Activated gamma-delta T cell treated with Interleukin-2 at 50 U/mL for 16 hours (primary cell): ENCODE results near the gene CNOT8.
"Not testable (repeated sequence)": the region's sequence is repeated elsewhere in the genome, so short reads cannot be mapped to it uniquely, and the experiment has no call there.

Source experiments
- DNase-seq: peaks from one replicate; pipeline ENCODE4 v3.0.0-alpha.2; 2020

CNOT8 gene

DNA sequence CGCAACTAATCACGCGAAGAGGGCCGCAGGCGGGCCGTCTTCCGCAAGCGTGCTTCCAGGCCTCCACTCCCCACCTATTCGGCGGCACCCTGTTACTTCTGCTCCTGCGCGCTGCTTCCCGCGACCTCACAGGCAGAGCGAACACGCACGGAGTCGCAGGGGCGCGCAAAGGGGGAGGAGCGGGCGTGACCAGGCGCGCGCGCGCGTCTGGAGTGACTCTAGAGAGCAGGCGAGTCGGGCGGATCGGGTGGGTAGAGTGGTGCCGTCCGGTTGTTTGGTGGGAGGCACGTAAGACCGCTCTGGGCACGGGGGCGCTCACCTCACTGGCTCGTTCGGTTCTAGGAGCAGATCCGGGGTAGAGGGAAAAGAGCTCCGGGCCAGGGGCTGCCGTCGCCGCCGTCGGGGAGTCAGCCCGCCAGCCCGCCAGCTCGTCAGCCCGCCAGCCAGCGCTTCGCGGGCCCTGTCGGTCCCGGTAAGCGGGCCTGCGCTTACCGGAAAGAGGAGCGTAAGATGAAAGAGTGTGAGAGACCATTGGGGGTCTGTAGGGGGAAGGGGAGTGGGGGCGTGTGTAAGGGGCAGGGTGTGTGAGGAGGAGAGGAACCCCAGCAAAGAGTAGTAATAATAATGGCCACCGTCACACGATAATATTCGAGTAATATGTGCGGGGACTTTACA lies at the start of gene CNOT8:
Gene CNOT8, plus strand, starts transcription at position 331 of the 675 bp plus-strand sequence. CDS start 4,652 bp downstream, outside the sequence.
- peak; percentile 98 for DNase-seq

DNA sequence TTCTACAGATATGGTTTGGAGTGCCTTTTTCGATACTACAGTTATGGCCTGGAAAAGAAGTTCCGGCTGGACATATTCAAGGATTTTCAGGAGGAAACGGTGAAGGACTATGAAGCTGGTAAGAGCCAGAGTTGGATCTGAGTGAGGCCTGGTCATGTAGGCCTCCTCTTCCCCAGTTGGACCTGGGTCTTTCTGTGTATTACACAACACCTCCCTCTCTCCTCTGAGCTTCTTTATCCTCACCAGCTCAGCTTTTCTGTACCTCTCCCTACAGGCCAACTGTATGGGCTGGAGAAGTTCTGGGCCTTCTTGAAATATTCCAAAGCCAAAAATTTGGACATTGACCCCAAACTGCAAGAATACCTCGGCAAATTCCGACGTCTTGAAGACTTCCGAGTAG lies 47.2 kb upstream of the CNOT8 start:
- no peak for DNase-seq

DNA sequence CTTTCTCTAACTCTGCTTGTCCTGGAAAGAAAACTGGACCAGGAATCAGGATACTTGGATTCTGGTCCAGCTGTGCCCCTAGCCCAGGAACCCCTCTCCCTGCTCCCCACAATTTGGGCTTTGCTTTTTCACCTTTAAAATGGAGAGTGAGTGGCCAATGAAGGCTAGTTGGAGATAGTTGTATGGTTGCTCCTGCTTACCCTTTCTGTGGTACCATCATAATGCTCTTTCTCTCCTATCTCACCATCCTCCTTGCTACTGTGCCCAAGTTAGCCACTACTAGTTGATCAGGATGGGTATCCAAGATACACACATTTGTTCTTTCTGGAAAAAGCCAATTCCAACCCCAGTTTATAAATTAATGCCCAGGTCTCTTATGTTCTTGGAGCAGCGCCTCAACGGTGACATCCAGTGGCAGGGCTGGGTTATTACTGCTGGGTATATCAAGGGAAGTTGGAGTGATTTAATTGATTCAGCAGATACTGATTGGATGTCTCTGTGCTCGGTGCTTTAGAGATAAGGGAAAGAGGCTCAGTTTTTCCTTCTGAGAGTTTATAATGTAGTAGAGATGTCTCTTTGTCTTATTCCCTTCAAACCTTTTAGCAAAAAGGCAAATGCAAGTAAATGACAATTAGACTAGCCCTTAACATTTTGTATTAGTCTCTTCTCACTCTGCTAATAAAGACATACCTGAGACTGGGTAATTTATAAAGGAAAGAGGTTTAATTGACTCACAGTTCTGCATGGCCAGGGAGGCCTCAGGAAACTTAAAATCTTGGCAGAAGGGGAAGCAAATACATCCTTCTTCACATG lies 46.6 kb upstream of the CNOT8 start:
- DNase-seq, result peak; percentile 58

DNA sequence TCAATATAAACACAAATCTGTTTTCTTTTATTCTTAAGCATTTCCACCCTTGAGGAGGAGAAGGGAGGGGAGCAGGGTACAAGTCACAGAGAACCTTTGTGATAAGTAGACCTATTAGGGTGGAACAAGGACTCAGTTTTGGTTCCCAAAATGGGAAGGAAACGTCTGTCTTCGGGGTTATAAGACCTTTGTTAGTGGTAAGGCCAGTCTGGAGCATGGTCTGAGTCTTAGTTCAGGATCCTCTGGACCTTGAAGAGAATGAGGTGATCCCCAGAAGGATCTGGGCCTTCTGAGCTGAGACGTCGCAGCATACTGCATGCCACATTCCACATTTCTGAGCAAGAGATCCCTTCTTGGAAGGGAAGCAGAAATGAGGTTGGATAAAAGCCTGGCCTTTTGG lies 45.3 kb upstream of the CNOT8 start:
- no peak for DNase-seq

DNA sequence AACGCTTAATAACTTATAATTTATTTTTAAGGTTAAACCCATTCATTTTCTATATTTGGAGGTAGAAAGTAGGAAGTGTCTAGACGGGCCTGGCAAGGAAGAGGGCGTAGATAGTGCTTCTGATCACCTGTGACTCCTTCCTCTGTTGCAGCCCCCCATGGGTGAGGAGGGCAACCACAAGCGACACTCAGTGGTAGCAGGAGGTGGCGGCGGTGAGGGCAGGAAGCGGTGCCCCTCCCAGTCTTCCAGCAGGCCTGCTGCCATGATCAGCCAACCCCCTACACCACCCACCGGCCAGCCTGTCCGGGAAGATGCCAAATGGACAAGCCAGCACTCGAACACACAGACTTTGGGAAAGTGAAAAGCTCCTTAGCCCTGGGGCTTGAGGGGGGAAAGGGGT lies 44.7 kb upstream of the CNOT8 start:
- peak; percentile 64 for DNase-seq

DNA sequence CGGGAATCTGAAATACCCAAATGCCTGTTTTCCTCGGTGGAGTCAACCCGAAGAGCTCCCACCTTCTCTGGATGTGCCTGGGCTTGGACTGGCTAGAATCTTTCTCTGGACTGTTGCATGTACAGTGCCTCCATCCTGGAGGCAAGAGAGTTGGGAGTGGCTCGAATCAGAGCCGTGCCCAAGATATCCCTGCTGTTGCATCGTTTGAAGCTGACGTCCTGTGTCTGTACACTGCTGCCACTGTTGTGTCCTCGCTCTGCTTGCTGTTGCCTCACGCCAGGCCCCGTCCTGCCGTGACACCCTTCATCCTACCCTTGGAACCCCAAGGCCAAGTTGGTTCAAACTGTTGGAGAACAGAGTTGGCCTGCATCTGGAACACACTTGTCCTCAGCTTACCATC lies 43.4 kb upstream of the CNOT8 start:
- no peak for DNase-seq

DNA sequence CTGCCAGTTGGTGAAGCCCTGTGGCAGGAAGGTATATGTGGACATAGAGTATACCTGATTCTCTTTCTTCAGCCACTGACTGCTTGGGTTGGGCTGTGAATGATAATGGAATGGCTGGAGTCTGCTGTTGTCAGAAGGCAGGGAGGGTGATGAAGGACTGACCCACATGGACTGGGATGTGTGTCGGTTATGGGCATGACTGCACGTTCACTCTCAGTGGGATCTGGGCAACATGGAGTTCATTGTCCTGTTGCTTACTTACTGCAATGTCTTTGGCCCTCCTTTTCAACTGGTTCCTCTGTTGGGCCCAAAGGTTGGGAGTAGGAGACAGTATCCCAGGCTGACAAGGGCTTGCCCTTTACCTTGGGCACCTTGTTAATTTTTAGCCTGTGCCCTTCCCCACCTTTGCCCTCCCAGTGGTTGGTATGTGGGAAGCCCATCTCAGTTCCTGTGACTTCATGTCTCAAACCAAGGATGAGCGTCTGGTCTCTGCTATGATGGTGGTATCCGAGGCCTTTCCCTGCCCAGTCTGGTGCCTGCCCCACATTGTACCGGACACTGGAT lies 42.7 kb upstream of the CNOT8 start:
- DNase-seq, result no peak

DNA sequence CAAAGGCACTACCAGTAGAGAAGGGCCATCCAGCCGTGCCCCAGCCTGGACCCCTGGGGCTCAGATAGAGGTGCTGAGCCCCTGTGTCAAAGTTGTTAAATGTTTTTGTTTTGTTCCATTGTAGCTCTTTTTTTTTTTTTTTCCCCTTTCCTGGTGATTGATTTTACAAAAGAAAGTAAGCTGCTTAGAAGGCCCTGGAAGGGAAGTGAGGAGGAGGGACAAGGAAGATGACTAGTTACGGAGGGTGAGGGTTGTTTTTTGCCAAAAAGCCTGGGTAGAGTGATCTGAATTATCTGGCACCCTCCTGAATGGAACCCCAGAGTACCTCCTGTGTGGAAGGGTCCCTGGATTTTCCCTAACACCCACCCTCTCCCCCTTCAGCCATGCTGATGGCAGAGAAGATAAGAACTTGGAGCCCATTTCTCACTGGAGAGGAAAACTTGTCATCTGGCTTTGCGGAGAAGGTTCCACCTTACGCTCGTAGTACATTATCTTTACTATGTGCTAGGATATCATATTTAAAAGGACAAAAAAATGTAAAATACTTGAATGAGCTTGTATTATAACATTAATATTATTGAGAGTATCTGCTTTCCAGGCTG lies 41.4 kb upstream of the CNOT8 start:
- DNase-seq, result no peak

DNA sequence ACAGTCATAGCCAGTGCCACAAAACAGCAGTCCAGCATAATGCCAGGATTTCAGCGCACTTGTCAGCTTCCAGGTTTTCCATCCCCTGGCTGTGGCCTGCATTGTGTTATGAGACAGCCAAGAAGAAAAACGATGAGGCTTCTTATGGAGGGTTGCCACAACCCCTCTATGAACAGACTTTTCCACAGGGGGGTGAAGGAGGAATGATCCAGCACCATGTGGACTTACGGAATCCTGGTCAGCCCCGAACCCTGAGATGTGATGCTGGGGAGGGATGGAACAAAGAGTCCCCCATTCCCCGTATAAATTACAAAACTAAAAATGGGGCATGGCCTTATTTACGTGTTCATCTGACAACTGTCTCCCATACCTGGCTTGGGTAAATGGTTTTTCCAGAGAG lies 40.6 kb upstream of the CNOT8 start:
- DNase-seq, result no peak

DNA sequence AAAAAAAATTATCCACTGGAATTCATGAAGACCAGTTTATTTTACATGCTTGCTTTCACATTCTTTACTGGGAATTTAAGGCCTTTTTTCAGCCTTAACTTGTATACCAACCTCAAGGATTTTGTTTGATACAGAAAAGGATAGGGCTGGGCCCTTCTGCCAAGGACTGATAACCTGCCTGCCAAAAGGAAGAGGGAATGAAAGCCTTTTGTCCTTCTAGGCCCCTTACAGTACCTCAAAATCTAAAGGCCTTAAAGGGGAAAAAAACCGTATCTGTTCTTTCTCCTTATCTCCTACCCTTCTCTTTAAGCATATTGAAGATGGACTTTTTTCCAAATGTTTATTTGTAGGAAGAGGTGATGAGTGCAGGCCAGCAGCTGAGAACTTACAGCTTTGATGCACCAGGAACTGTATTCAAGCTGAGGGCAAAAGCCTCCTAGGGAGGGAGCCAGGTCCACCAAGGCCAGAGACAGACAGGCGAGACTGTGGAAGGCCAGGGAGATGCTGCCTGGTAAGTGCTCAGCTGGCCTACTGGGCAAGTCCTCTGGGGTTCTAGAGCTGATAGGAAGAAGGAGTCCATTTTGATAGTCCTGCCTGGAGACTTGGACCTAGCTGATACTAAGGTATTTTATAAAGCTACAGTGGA lies 39.8 kb upstream of the CNOT8 start:
- DNase-seq, result no peak

DNA sequence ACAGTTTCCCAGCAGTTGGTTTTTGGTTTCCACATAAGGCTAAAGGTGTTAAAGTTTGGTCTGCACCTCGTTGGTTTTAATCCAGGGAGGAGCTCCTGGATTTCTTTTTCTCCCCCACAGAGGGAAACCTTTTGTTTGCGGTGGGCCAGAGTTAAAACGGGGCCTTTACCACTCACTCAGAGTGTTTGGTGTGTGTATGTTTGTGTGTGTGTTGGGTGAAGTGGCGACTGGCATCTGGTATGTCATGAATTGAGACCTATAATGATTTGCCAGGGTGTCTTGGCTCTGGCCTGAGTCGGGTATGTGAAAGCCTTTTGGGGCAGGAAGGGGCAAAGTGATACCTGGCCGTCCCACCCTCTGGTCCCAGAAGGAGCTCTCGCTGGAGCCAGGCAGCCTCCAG lies 38.9 kb upstream of the CNOT8 start:
- no peak for DNase-seq

DNA sequence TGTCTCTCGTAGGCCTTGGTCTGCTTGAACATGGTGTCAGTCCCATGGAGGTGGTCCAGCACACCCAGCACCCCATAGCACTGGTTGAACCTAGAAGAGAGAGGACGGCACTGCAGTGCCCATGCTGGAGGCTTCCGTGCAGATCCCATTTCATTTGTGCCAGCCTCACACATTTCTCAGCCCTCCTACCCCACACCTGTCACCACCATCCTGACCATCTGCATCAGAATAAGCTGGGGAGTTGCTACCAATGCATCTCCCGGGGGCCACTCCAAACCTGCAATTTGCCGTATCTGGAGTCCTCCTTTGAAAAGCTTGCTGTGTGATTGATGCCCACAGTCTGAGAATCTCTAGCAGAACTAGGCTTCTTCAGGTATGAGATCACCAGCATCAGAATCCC lies 38.0 kb upstream of the CNOT8 start:
- no peak for DNase-seq

DNA sequence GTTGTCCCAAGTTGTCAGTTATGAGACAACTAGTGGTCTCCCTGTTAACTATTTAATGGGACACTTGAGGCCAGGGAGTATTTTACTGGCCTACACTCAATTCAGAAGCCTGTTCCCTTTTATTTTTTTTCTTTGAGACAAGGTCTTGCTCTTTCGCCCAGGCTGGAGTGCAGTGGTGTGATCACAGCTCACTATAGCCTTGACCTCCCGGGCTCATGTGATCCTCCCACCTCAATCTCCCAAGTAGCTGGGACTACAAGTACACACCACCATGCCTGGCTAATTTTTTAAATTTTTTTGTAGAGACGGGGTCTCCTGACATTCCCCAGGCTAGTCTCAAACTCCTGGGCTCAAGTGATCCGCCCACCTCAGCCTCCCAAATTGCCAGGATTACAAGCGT lies 35.5 kb upstream of the CNOT8 start:
- DNase-seq, result not testable (repeated sequence)

DNA sequence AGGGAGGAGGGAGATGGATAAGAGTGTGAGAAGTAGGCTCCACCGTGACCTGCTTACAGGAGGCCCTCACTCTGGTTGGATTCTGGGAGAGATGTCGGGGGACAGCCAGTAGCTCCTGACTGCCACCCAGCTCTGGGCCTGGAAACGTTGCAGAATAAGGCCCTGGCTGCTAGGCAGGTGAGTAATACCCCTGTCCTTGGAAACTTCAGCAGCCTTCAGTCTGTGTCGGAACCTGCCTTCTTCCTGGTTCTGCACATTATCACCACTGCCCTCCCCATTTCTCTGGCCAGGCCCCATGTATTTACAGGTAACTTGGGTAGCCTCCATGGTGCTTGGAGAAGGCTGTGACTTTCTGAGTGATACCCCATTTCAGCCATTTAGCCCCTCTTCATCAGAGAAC lies 34.8 kb upstream of the CNOT8 start:
- DNase-seq, result no peak

DNA sequence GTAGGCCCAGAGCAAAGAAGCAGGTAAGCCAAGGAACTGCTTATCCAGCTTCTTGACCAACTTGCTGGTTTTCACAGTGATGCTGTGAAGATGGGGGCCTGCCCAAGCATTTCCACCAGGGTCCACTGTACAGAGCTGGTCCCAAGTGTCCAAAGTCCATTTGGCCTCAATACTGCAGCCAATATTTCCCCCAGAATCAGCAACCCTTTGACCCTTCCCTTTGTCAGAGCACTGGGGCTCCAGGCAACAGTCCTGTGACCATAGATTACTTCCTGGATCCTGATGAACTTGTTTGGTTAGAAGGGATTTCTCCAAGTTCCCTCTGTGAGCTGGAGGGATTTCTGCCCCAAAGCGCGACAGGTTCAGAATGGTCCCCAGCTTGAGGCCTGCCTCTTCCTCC lies 34.4 kb upstream of the CNOT8 start:
- DNase-seq, result no peak

DNA sequence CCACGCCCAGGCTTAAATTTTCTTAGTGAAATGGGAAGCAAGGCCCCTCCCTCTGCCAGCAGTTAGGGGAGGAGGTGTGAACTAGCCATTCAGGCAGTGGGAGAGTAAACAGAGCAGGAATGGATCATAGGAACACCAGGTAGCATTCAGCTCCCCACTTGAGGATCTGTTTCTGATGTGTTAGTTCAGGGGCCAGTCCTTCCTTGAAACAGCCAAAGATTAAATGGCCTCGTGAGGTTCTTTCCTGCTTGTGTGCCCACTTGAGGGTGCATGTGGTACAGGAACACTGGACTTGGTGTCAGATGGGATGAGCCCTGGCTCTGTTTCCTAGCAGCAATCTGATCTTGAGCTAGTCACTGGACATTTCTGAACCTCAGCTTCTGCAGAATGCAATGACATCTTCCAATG lies 29.2 kb upstream of the CNOT8 start:
- no peak for DNase-seq

DNA sequence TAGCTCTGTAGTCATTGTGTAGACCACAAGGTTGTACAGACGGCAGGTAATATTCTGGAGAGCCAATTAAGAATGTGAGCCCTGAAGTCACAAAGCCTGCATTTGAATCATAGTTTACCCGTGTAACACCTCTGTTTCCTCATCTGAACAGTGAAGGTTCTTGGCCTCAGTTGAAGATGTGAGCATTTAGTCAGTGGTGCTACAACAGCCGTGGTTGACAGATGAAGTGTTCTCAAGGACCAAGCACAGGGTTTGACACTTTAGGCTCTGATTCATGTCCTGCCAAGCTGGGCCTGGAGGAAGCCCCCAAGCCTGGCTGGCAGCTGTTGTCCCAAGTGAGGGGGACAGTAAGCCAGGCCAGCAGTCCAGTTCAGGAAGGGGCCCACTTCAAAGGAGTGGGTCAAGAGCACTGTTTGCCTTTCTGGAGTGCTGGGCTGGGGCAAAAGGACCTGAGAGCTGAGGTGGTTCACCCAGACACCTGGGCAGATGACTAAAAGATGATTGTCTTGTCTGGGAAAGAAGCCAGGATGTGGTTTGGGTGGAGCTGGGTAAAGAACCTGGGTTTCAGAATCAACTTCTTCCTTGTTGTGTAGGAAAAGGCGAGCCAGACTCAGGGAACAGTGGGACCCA lies 28.7 kb upstream of the CNOT8 start:
- no peak for DNase-seq

DNA sequence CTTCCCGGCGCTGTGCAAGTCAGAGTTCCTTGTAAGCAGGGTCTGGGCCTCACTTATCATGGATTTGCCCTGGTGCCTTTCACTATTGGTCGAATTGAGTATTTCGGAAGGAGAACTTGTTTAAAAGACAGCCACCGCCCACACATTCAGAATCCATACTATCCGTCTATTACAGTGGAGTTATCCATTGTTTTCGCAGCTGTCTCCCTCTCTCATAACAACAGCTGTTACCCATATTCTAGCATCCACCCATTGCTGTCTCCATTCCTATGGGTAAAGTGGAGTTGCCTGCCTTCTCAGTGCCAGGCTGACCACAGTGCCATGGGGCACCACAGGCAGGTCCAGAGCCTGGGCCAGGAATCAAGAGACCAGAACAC lies 28.2 kb upstream of the CNOT8 start:
- no peak for DNase-seq

DNA sequence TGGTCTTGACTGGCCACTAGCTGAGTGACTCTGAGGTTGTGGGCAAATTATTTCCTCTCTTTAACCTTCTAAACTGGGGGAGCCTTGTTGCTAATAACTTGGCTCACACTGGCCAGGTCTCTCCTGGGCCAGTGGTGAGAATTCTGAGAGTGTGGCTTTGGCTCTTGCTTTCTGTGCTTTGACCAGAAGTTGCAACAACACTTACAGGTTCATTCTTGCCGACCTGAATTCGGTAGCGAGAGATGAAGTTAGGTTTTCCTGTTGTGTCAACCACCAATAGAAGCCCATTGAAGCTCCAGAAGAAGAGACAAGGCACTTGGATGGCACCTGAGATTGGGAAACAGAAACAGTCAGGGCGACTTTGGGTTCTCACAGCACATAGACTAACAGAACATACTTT lies 27.8 kb upstream of the CNOT8 start:
- no peak for DNase-seq

DNA sequence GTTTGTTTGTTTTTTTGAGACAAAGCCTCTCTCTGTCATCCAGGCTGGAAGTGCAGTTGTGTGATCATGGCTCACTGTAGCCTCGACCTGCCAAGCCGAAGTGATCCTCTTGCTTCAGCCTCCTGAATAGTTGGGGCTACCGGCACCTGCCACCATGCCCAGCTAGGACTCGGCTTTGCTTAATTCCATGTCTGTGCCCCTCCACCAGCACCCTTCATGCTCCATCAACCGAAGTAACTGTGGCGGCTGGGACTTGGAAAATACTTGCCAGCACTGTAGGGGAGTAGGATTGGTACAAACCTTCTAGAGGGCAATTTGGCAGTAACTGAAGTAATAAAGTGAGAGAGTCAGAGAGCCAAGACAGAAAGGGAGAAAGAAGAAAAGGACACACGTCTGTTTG lies 27.0 kb upstream of the CNOT8 start:
- no peak for DNase-seq

DNA sequence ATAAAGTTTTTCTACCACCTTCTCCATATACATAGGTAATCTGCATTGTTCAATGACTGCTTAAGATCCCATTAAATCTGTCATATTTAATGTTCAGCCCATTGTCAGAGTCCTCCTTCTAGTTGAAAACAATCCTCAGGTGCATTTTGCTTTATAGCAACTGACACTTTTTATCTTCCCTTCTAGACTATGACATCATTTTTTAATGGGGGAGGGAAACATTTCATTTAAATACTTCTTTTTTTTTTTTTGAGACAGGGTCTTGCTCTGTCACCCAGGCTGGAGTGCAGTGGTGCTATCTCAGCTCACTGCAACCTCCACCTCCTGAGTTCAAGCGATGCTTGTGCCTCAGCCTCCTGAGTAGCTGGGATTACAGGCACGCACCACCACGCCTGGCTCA lies 25.6 kb upstream of the CNOT8 start:
- not testable (repeated sequence) for DNase-seq

DNA sequence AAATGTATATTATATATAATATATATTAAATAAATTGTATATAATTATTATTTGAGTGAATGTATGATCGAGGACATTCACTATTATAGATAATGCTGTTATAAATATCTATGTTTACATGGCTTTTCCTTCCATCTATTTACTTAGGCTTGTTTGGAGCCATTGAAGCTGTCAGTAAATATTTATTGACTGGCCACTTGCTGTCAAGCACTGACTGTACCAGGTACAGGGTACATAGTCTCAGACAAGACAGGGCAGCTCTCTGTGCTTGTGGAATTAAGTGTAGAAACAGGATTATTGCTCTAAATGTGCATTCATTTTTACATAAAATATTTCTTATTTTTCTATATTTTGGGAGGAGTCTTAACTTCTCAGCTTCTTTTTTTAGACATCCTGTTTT lies 24.4 kb upstream of the CNOT8 start:
- DNase-seq, result no peak

DNA sequence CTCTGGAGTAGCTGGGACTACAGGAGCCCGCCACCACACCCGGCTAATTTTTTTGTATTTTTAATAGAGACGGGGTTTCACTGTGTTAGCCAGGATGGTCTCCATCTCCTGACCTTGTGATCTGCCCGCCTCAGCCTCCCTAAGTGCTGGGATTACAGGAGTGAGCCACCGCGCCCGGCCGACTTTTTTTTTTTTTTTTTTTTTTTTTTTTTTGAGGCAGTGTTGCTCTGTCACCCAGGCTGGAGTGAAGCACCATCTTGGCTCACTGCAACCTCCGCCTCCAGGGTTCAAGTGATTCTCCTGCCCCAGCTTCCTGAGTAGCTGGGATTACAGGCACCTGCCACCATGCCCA lies 22.8 kb upstream of the CNOT8 start:
- DNase-seq, result not testable (repeated sequence)
